Measurements from ENCODE around the gene PUM1. TPM values are rescaled to one million over a fixed set of nuclear protein-coding genes. Genes with fewer than 3 reads are reported as not detected.

PUM1 gene
- total RNA-seq, 4 donors from 2014 or later: 61.6 to 109 (median 76.9) TPM

GRCh38 chr1:31038360-31038759 is 27.2 kb downstream of the PUM1 start:
- H3K4me1 ChIP-seq: peaks cover 0 to 14% (median 0%) of the 10 kb centered on the region in 4 donors
- H3K9me3 ChIP-seq: no peaks in the 10 kb centered on the region
- no peak overlapping the region for H3K4me3 ChIP-seq
- H3K27ac ChIP-seq: no peak overlapping the region
- peaks cover 0 to 5% (median 0%) of the 10 kb centered on the region in 3 donors for H3K36me3 ChIP-seq
- H3K27me3 ChIP-seq: no peaks in the 10 kb centered on the region
- TF ChIP-seq CTCF (IDR thresholded peaks at IDR 0.05) (no peak), POLR2A (IDR thresholded peaks at IDR 0.05) (no peak)
- no peak for DNase-seq

DNA sequence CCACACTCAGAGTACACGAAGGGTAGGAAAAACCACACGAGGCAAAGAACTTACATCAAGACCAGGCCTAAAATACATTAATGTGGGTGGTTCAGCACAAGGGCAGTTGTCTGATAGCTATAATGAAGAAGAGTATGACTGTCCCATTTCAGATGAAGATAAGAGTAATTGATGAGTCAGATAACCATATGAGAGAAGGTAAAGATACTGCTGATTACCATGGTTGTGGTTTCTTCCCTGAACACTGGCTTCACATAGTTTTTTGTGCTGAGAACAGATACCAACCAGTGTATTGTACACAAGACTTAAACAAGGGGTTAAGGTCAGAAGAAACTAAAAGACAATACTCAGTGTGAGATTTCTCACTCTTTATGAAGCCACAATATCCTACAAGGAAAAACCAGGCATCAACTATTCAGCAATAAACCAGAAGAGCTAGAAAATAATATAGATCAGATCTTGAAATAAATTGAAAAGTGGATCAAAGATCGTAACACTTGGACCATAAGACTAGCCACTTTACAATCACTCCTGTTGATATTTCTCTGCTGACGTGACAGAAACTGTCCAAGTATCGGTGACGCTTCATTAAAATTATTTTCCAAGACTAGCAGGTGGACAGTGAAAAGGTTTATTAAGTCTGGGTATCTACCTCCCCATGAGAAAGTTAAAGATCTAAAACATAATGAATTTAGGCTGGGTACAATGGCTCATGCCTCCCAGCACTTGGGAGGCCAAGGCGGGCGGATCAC is 28.6 kb downstream of the PUM1 start:
- no peak for TF ChIP-seq POLR2A (IDR thresholded peaks at IDR 0.05)
- TF ChIP-seq CTCF (IDR thresholded peaks at IDR 0.05): no peak
- no peak overlapping the region for H3K27ac ChIP-seq
- H3K4me3 ChIP-seq: no peak overlapping the region
- H3K9me3 ChIP-seq: no peaks in the 10 kb centered on the region
- peaks cover 0 to 11% (median 1%) of the 10 kb centered on the region in 4 donors for H3K4me1 ChIP-seq
- no peaks in the 10 kb centered on the region for H3K36me3 ChIP-seq
- DNase-seq: no peak
- H3K27me3 ChIP-seq: no peaks in the 10 kb centered on the region

GRCh38 chr1:31033598-31033997 is 31.9 kb downstream of the PUM1 start:
- Histone ChIP-seq H3K9me3 (no peaks in the 10 kb centered on the region), H3K4me3 (no peak overlapping the region), H3K36me3 (no peaks in the 10 kb centered on the region), H3K27me3 (no peaks in the 10 kb centered on the region), H3K27ac (no peak overlapping the region), H3K4me1 (peaks cover 0 to 24% (median 3%) of the 10 kb centered on the region in 4 donors)
- DNase-seq: no peak
- no peak for TF ChIP-seq POLR2A (IDR thresholded peaks at IDR 0.05)
- no peak for TF ChIP-seq CTCF (IDR thresholded peaks at IDR 0.05)

DNA sequence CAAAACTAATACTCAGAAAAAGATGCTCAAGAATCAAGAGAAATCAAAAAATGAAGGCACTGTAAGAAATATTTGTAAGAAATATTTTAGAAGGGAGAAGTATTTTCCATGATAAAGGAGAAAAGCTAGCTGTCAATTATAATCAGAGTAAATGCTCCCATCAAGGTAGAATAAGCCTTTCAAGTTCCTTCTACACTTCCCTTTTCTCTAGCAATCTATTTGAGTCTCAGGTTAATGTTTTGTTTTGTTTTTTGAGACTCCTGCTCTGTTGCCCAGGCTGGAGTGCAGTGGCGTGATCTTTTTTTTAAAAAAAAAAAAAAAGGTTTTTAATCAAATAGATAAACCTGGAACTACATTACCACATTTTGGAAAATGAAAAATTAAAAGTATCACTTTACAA is 33.3 kb downstream of the PUM1 start:
- no peak for TF ChIP-seq POLR2A (IDR thresholded peaks at IDR 0.05)
- no peak for TF ChIP-seq CTCF (IDR thresholded peaks at IDR 0.05)
- peaks cover 0 to 31% (median 3%) of the 10 kb centered on the region in 4 donors for H3K4me1 ChIP-seq

GRCh38 chr1:31031330-31032143 is 34.0 kb downstream of the PUM1 start:
- Histone ChIP-seq H3K4me1 (peaks cover 0 to 34% (median 3%) of the 10 kb centered on the region in 4 donors), H3K27ac (no peak overlapping the region)

More for the DNA sequence above, 33.3 kb downstream of the PUM1 start:
- Histone ChIP-seq H3K9me3 (no peaks in the 10 kb centered on the region), H3K27ac (no peak overlapping the region), H3K27me3 (no peaks in the 10 kb centered on the region), H3K36me3 (peaks cover 0 to 6% (median 0%) of the 10 kb centered on the region in 3 donors), H3K4me3 (no peak overlapping the region)
- no peak for DNase-seq

More at GRCh38 chr1:31031330-31032143, 34.0 kb downstream of the PUM1 start:
- Histone ChIP-seq H3K4me3 (no peak overlapping the region), H3K36me3 (peaks cover 0 to 6% (median 0%) of the 10 kb centered on the region in 3 donors), H3K27me3 (no peaks in the 10 kb centered on the region), H3K9me3 (no peaks in the 10 kb centered on the region)
- TF ChIP-seq POLR2A (IDR thresholded peaks at IDR 0.05): no peak
- TF ChIP-seq CTCF (IDR thresholded peaks at IDR 0.05): no peak
- no peak for DNase-seq
